ENCODE measurements around the gene AAGAB.
"Not testable (repeated sequence)": the region's sequence is repeated elsewhere in the genome, so short reads cannot be mapped to it uniquely, and the experiment has no call there.

AAGAB gene

GRCh38 chr15:67253101-67253500 lies 1.4 kb downstream of the AAGAB start:
- no peak for DNase-seq

- no peak for DNase-seq
Observed at GRCh38 chr15:67251318-67251717, 3.1 kb downstream of the AAGAB start.

GRCh38 chr15:67249830-67250229 lies 4.6 kb downstream of the AAGAB start:
- DNase-seq: no peak

DNA sequence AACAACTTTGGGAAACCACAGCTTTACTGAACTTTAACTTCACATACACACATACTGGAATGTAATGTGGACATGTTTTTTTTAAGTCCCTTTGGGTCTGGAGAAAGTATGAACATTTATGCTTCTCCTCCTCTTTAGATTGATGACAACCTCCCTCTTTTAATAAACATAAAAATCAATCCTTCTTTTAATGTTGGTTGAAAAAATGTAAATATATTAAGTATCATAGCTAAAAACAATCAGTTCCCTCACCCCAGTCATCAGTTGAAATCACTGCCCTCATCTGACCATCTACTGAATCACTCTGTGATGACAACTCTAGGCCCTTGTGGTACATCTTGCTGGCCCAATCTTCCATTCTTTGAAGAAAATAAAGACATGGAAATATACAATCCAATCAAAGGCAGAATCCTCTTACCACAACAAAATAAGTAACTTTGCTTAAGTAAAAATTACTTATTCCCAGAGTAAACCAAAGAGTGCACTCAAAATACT lies 6.4 kb downstream of the AAGAB start:
- DNase-seq: peak; percentile 46

DNA sequence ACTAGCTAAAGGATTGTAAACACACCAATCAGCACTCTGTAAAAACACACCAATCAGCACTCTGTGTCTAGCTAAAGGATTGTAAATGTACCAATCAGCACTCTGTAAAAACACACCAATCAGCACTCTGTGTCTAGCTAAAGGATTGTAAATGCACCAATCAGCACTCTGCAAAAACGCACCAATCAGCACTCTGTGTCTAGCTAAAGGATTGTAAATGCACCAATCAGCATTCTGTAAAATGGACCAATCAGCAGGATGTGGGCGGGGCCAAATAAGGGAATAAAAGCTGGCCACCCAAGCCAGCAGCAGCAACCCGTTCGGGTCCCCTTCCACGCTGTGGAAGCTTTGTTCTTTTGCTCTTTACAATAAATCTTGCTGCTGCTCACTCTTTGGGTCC lies 7.9 kb downstream of the AAGAB start:
- DNase-seq: not testable (repeated sequence)

- DNase-seq: peak; percentile 63
Observed at GRCh38 chr15:67244971-67245478, 9.4 kb downstream of the AAGAB start.

DNA sequence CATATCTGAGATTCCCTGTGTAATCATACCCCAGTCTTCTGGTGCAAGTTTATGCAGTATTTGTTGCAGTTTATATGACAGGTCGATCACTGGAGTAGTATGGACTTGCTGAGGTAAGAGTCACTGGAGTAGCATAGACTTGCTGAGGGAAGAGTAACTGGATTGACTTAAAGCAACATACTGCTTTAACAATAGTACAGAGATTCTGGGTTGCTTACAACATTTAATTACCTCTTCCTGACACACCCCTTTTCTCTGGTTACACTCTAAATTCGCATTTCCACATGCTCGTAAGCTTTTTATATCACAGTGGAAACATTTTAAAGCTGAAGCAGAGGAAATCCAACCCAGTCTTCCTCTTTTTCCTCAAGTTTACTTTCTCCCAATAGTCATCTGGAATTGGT lies 11.8 kb downstream of the AAGAB start:
- DNase-seq: no peak

DNA sequence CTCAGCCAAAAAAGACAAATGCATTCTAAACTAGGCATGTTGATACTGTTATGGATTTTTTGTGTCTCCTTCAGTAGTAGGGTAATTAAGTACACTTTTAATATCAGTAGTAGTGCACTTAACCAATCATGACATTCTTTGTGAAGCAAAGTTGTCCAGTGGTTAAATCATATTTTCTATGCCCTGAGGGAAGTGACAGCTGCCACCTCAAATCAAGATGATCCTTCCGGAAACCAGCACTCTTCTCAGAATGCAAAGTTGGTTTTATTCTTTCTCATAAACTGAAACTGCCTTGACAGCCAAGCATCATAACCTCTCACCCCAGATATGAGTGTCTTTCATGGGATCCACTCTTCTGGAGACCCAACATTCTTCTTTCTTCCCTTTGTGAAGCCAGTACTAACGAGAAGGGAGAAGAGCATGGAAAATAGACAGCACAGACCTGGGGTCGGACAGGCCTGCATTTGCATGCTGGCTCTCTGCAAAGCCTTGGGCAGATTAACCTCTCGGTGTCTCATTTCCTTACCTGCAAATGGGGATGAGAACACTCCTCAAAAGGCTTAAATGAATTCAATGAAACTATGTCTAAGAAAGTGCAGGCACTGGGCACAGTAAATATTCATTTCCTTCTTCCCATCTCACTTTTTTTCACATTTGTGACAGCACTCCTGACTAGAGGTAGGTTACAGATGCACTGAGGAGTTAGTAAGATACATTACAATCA lies 13.2 kb downstream of the AAGAB start:
- no peak for DNase-seq

GRCh38 chr15:67240235-67241131 lies 14.0 kb downstream of the AAGAB start:
- no peak for DNase-seq

- DNase-seq: no peak
Observed at GRCh38 chr15:67232591-67232990, 21.9 kb downstream of the AAGAB start.

DNA sequence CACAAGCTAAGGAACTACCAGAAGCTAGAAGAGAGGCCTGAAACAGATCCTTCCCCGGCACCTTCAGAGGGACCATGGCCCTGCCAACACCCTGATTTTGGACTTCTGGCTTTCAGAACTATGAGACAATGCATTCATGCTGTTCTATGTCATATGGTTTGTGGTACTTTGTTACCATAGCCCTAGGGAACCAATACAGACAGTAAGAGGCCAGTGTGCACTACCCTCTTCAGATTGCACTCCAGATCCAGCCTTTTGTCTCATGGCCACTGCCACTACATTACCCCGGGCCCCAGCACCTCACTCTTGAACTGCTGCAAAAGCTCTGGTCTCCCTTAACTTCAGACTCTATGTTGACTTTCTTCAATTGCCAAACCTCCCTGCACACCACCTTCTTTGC lies 24.0 kb downstream of the AAGAB start:
- no peak for DNase-seq

DNA sequence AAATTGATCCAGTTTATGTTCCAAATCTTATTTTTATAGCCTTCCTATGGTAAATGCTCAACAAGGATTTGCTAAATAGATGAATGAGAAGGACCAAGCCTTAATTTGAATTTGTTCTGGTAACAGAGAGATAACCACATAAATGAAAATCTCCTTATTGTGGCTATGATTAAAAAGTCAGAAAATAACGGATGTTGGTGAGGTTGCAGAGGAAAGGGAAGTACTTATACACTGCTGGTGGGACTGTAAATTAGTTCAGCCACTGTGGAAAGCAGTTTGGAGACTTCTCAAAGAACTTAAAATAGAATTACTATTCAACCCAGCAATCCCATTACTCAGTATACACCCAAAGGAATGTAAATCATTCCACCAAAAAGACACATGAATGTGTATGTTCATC lies 26.2 kb downstream of the AAGAB start:
- DNase-seq: no peak

DNA sequence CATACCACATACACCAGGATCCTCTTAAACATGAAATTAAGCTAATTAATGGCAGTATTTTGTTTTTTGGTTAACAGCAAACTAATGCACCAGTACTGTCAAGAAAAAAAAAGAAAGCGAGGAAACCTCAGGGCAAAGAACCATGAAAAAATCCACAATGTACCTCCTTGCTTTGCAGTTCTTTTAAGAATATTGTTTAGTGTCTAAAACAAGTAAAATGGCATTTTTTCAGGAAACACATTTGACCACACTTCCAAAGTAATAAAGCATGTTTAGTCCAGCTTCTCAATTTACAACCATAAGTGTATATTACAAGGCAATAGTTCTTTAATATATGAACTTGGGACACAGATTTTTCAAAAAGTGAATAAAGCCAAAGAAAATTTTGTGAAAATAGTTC lies 26.6 kb downstream of the AAGAB start:
- no peak for DNase-seq

- no peak for DNase-seq
Observed at GRCh38 chr15:67227431-67227830, 27.0 kb downstream of the AAGAB start.

GRCh38 chr15:67225336-67225735 lies 29.1 kb downstream of the AAGAB start:
- peak; percentile 75 for DNase-seq

DNA sequence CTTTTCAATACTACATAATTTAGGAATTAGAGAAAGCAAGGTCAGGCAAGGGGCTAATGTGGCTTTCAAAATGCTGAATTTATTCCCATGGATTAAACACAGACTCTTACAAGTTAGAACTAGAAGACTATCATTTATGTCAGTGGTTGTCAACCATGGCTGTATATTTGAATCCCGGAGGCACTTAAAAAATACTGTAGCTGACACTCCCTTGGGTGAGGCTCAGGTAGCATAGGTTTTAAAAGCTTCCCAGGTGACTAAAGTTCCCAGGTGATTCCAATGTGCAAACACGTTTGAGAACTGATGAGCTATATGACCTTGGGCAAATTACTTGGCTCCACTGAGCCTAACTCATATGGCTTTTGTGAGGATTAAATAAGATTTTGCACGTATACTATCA lies 29.6 kb downstream of the AAGAB start:
- DNase-seq: no peak

- no peak for DNase-seq
Observed at GRCh38 chr15:67219288-67219687, 35.2 kb downstream of the AAGAB start.

DNA sequence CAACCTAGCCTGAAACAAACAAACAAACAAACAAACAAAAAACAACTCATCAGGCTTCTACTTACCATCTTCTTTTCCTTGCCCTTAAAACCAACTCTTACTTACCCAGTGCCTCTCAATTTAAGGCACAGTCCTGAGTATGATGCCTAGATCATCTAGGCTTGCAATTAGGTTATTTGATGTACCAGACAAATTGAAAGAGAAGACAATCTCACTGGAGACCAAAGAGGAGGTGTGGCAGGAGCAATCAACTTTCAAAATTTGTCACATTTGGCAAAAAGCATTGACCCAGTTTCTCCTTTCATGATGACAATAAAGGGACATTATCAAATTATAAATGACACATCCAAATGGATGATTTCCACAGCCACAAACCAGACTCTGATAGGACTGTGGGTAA lies 36.0 kb downstream of the AAGAB start:
- no peak for DNase-seq

- DNase-seq: no peak
Observed at GRCh38 chr15:67216859-67217258, 37.6 kb downstream of the AAGAB start.

- DNase-seq: no peak
Observed at GRCh38 chr15:67215102-67215501, 39.4 kb downstream of the AAGAB start.

DNA sequence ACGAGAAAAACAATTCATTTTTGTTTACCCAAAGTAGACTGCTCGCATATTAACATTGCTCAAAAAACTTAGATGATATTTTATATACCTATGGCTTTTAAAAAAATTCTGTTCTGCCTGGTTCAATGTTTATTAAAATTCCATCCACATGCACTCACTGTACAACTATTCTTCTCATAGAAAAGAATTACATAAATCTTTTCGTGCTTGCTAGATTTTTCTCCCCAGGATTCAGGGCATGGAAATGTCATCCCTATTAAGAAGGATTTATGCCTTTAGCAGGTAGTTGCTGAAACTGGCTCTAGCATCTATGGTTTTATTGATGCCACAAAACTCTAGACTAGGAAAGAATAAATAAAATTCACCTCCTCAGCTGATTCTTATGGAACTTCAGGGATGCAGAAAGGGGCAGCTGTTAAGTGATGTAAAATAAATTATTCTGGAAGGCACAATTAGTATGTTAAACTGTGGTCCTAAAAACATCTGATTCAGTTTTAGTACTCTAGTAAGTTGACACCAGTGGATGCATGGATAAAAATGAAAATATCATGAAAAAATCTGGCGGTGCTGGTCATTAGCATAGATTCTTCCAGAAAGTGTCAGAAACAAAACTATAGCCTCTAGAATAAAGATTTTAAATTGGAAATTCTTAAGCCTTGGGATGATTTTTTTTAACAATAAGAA lies 41.6 kb downstream of the AAGAB start:
- DNase-seq: peak; percentile 23

DNA sequence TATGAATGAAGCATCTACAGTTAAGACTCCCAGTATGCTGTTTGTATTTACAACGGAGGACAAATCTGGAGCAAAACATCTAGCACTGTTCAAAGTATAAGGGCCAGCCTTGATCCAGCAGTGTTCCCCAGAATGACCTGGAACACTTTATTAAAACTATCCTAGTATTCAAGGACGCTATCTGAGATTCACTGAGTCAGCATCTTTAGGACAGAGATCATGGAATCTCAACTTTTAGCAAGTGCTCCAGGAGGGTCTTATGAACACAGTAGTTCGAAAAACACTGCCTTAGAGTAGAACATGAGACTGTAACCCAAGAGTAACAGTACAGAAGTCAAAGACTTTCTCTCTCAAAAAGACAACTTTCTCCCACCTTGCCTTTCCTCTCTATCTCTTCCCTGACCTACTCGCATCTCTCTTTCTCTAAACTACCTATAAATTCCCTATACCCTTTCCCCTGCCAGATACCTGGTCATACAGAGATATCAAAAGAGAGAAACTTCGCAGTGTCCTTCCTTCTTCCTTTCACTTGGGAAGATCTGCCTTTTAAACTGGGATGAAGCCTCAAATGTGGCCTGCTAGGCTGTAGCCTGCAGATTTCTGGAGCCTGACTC lies 43.8 kb downstream of the AAGAB start:
- DNase-seq: no peak

GRCh38 chr15:67208396-67208795 lies 46.1 kb downstream of the AAGAB start:
- DNase-seq: no peak

Measured in fibroblast of skin of abdomen (primary cell).